Right forelimb (tissue), 1 donor: ENCODE results near the gene ARHGAP23.
"Not testable (repeated sequence)": the region's sequence is repeated elsewhere in the genome, so short reads cannot be mapped to it uniquely, and the experiment has no call there.

Source experiments
- DNase-seq: peaks from one replicate; pipeline ENCODE4 v3.0.0-alpha.2; 2018

ARHGAP23 gene

DNA sequence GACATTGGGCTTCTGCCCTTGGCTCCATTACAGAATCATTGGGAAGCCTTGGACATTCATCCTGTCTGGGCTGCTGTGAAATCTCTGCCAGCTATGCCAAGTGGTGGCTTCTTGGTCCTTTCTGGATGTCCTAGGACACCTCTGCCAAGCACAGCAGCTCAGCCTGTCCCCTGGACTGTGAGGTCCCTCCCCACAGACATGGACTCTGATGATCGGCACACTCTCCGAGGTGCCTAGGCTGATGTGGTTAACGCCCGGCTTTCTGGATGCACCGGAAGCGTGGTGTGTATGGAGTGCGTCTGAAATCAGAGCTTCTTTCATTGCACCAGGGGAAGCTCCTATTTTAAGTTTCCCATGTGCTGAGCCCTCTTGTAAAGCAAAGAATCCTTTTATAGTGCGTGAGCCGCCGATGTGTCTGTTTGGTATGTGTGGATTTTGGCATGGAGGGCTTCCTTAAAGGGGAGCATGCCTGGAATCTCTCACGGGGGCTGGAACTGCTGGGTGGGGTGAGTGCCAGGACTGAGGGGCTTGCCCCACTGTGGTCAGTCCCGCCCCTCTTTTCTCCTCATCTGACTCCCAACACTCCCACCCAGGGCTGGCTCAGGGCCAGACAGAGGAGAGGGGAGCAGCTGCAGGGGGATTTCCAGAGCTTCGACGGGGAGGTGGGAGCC, 7.0 kb upstream of the ARHGAP23 start:
- peak; percentile 83 for DNase-seq

DNA sequence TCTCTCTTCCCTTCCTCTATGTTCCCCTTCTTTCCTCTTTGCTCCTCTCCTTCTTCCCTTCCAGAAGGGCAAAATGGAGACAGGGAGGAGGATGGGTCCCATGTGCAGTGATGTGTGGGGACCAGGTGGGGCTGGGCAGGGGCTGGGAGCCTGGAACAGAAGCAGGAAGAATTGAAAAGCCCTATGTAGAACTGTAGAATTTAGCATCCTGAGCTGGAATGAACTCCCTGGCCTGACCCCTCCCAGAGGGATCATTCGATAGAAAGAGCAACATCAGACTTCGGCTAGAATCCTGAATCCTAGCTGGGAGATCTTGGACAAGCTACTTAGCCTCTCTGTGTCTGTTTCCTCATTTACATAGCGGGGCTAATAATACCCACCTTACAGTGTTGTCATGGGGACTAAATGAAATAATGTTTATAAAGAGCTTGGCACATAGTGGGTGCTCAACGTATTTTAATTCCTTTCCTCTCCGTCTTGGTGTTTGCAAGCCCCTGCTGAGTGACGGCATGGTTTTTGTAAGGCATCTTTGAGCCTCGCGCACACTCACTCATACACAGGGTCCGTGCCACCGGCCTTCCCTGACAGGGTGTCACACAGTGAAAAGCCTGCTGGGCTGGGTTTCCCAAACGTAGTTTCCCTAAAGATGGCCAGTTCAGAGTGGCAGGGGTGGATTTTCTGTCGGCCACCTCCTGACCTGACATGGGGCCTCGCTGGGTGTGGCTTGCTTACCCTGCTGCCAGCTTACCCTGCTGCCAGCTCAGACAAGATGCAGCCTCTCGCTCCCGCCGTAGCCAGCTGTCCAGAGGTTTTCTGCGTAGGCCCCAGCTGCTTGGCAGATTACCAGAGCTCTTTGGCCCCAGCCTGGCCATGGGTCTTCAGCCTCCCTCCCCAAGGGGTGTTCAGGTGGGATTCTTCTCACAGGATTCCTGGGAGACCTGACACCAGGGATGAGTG, 6.1 kb upstream of the ARHGAP23 start:
- no peak for DNase-seq

DNA sequence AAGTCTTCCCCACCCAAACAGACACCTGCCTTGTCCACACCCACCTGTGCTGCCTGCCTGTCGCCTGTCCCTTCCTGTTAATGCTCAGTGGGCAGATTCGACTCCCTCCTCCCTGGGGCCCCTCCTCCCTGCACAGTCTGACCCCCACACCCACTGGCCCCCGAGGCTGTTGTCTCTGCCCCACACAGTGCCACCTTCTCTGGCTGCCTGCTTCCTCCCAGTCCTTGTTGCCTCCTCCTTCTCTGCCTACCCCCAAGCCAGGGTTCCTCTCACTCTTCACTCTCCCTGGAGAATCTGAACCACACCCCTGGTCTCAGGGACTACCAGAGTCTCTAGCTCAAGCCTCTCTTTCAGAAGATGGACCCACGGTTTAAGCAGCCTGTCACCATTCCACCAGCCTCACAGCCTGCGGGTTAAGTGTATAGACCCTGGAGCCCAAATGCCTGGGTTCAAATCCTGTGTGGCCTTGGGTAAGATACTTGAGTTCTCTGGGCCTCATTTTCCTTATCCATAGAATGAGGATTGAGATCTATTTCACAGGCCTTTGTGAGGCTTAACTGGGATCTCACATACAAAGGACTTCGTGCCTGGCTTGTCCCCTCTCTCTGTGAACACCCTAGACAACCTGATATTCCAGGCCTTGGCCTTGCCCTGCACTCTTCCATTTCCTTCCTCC, 3.8 kb upstream of the ARHGAP23 start:
- no peak for DNase-seq

DNA sequence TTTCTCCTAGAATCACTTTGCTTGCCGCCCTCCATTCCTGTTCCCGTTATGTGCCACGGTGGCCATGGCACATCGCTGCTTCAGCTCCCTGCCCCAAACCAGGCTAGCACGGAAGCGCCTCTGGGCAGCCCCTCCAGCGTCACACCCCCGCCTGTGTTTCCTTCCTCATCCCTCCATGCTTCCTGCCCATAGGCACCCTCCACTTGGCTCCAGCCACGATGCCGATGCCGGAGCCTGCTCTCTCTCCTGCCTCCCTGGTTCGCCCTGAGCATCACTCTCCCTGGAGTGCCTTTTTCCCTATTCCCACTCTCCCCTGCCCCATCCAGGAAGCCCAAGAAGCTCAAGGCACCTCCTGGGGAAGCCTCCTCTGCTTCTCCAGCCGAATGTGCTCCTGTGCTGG, 3.2 kb upstream of the ARHGAP23 start:
- DNase-seq = no peak

DNA sequence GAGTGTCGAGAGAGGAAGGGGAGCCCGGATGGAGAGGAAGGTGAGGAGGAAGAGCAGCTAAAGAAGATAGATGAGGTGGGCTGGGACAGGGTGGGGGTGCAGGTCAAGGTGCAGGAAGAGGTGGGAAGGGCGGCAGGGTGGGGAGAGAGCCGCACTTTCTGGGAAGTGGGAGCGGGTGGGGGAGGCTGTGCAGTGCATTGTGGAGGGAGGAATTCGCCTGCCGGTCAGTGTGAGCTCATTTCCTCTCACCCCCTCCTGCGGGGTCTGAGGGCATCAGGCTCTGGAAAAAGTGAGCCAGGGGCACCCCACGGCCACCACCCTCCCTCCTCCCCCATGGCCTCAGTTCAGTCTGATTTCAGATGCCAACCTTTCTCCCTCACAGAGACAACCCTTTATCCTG, 2.5 kb upstream of the ARHGAP23 start:
- DNase-seq = no peak

DNA sequence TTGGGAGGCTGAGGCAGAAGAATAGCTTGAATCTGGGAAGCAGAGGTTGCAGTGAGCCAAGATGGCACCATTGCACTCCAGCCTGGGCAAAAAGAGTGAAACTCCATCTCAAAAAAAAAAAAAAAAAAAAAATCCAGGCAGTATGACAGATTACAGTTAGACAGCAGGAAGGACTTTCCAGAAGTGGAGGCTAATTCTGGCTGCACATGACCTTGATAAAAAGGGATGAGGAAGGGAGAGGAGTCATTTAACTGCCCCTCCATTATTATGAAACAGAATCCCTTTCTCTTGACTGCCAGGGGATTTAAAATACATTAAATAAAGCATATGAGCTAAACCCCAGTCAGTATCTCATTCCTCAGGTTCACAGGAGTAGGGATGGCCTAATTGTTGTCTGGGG, 1.8 kb upstream of the ARHGAP23 start:
- DNase-seq = no peak

DNA sequence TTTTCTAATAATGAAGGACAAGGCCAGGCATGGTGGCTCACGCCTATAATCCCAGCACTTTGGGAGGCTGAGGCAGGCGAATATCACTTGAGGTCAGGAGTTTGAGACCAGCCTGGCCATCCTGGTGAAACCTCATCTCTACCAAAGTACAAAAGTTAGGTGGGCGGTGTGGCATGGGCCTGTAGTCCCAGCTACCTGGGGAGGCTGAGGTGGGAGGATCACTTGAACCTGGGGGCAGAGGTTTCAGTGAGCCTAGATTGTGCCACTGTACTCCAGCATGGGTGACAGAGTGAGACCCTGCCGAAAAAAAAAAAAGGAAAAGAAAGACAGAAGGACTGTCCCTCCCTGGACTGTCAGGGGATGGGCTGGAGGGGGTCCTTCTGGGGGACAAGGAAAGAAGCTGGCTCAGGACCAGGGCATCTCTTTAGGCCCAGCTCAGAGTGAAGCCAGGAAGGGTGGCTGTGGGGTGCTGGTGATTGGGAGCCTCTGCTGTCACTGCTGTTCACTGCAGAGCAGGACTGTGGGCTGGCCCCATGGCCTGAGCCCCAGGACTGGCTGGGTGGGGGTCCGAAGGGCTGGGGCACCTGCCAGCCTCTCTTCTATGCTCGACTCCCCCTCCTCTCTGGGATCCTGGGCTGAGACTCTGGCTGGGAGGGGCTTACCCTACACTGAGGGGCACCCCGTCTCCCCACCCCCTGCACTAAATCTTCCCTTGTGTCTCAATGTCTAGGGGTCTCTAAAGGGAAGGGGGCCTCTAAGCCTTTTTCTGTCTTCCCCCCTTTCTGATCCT, 909 bp upstream of the ARHGAP23 start:
- DNase-seq = no peak

DNA sequence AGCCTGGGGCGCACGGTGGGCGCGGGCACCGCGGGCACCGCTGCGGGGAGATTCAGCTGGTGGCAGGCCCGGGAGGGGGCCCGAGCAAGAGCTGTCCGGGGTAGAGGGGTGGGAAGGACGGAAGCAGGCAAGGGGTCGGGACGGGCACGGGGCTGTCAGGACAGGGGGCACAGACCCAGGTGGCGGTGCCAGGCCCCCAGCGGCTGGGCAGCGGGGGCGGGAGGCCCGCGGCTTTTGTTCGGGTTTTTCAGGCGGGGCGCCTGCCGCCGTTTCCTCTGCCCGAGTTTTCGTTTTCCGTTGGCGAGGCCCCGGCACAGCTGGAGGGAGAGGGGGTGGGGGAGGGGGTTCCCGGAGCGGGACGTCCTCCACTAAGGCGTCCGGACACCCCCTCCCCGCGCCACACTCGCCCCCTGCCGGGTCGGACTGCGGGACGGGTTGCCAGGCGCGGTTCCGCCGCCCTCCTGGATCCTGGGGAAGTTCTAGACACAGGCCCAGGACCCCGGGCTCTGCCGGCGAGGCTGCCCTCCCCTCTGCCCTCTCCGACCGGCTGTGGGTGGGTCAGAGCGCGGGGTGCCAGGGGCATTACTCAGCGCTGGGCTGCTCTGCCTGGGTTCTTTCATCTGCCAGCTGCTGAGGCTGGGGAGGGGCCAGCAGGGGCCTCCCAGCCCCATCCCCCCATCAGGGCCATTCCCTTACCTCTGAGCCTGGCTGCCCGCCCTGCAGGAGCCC, 543 bp downstream of the ARHGAP23 start:
- DNase-seq = no peak

DNA sequence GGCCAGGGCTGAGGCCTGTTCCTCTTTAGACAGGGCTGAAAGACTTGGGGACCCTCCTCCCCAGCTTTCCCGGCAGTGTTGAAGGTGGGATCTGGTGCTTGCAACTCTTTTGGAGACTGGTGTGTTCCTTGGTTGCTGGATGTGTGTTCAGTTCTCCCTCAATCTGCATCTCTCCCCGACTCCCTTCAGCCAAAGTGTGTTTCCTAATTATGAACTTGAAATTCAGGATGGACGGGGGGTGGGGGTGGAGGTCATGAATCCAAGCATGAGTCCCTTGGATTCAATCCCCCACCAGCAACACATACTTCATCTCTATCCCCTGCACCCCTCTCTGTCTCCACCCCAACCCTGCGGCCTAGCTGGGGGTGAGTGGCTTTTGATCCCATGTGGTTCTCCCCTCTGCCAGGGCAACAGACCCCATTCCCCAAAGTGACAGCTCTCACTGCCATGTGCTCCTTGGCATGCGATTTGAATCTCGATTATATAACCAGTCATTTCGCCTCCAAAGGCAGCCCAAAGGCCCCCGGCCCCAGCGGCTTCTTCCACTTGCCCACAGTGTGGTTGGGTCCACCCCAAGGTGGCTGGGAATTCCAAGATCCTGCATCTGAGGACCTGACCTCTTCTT, 1.3 kb downstream of the ARHGAP23 start:
- DNase-seq = no peak

DNA sequence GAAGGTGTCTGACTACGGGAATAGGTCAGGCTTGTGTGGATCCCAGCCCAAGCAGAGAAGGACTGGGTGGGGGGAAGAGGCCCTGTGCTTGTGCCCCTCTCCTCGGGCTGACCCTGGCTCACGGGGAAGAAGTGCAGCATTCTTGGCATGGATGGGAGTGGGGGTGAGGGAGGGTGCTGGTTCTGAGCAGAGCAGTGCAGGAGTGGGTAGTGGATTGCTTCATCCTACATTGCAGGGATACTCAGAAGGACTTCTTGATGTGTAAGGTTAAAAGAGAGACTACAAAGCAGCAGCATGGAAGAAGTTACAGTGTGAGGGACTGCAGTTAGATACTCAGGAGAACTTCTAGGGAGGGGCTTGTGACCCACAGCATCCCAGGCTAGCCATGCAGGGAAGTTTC, 2.1 kb downstream of the ARHGAP23 start:
- no peak for DNase-seq

DNA sequence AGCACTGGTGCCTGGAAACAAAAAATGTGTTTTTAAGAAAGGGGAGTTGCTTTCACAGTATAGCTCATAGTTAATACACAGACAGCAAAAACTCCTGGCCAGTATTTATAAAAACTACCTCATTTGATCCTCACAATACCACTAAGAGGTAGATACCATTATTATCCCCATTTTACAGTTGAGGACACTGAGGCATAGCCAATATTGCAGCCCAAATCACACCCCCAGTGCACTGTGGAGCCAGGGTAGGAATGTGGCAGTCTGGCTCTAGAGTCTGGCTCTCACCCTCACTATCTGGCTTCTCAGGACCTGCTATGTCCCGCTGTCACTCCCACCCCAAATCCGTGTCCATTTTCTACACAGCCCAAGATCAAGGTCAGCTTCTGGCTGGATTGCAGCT, 2.6 kb downstream of the ARHGAP23 start:
- DNase-seq = no peak

DNA sequence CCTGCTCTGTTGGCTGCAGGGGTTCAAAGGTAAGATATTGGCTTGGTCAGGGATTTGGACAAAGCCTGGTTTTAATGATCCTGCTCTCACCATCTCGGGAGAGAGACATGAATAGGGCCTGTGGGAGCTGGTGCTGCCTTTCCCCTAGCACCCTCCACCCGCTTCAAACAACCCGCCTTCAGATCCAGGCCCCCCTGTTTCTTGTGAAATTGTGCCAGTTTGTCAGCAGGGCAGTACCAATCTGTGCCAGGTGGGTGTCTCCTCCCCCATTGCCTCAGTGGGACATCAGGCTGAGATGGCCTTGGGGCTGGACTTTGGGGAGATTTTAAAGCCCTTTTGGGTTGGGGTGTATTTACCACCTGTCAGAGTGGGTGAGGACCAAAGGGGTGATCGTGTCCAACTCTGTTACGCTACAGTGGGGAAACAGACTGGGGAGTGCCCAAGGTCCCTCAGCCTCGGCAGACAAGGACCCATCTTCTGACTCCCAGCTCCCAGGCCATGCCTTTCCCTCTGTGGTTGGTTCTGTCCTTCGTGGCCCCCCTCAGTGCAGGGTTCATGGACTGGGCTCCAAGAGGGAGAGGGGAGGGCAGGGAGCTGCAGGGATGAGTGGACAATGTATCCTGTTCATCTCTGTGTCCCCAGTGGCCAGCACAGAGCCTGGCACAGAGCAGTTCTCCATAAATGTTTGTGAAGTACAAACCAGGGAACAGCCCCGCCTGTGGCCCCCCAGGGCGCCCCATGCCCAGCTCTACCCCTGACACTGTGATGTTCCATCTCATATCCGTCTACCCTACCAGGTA, 3.3 kb downstream of the ARHGAP23 start:
- no peak for DNase-seq

DNA sequence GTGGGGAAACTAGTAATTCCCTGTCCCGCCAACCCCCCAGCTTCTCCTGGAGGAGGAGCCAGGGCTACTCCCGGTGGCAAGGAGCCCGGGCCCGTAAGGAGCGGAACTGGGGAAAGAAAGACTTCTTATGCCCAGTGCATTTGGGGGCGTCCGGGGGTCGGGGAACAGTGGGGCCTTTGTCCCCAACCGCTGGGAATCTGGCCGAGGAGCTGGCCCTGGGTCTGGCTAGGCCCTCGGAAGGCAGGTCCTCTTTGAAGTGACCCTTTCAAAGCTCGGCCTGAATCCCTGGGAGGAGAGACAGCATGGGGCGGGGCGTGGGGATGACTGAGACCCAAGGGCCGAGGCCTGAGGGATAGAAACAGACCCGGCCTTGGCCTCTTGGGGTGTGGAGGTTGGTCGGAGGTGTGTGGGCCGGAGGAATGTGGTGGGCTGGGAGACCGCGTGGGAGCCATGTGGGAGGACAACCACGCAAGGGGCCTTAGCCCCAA, 6.0 kb downstream of the ARHGAP23 start:
- no peak for DNase-seq

DNA sequence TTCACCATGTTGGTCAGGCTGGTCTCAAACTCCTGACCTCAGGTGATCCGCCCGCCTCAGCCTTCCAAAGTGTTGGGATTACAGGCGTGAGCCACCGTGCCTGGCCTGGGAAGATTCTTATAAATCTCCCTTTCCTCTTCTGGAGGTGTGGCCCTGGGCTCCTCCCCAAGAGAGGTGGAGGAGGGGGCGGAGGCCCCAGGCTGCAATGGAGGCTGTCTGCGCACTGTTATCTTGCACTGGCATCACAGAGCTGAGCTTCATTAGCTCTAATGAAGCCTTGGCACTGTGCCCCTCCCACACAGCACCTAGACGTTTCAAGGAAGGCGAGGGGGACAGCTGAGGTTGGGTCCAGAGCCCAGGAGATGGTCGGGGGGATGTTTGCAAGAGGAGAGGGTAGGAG, 7.5 kb downstream of the ARHGAP23 start:
- no peak for DNase-seq

DNA sequence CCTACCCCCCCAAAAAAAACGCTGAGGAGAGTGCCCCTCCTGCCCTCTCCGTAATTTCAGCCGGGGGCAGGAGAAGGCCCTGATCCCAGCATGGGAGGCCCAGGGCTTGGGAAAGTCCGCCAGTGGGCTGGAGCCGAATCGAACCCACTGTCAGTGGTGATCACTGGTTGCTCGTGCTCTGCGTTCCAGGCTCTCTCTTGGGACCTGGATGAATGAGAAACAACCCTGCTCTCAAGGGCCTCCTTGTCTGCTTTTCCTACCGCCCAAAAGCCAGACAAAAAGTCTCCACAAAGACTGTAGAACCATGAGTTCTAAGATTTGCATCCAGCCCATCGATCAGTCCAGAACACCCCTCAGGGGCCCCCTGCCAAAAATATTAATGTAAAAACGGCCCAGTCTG, 8.1 kb downstream of the ARHGAP23 start:
- no peak for DNase-seq

DNA sequence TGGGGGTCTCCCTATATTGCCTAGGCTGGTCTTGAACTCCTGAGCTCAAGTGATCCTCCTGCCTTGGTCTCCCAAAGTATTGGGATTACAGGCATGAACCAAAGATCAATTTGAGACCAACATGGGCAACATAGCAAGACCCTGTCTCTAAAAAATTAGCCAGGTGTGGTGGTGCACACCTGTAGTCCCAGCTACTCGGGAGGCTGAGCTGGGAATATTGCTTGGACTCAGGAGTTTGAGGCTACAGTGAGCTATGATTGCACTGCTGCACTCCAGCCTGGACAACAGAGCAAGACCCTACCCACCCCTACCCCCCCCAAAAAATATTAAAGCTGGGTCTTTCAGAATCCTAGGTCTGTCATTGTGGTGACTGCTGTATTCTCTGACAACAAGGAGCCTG, 9.0 kb downstream of the ARHGAP23 start:
- not testable (repeated sequence) for DNase-seq

DNA sequence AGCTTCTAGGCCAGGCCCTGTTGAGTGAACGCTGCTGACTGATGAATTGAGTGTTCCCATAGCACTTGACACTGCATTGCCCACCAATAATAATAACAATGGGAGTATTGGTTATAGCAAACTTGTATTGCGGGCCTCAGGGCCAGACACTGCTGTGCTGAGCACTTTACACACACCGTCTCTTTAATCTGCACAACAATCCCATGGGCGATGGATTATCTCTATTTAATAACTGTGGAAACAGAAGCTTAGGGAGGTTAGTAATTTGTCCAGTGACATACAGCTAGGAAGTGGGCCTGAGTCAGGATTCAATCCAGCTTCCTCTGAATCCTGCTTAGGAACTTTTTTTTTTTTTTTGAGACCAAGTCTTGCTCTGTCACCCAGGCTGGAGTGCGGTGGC, 11.2 kb downstream of the ARHGAP23 start:
- no peak for DNase-seq

DNA sequence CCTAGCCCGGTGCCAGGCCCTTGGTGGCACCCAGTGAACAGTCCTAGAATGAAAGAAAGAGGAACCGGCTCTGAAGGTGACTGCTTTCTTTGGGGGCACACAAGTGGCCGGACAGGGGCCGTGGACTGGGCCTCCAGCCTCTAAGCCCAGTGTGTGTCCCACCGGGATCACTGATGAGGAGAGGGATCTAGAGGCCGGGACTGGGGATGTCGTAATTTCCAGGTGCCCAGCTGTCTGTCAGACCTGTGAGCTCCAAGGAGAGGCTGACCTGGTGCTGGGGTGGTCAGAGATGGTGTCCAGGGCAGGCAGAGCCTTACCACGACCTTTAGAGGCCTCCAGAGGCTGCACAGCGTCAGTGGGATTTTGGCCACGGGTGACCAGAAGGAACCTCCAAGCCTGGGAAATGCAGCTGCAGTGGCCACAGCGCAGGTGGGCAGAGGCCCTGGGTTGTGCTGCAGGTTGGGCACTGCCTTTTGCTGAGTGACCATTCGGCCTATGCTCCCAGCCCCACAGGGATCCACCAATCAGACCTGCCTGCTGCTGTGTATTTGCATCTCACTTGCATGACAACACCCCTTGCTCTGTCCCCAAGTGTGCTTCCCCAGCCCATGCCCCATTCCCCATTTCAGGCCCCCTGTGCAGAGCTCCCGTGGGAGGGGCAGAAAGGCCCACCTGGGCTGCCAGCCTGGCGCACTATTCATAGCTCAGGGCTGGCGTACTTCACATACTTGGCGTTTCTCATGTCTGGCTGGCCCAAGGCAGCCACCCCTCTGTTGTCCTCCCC, 12.5 kb downstream of the ARHGAP23 start:
- no peak for DNase-seq

DNA sequence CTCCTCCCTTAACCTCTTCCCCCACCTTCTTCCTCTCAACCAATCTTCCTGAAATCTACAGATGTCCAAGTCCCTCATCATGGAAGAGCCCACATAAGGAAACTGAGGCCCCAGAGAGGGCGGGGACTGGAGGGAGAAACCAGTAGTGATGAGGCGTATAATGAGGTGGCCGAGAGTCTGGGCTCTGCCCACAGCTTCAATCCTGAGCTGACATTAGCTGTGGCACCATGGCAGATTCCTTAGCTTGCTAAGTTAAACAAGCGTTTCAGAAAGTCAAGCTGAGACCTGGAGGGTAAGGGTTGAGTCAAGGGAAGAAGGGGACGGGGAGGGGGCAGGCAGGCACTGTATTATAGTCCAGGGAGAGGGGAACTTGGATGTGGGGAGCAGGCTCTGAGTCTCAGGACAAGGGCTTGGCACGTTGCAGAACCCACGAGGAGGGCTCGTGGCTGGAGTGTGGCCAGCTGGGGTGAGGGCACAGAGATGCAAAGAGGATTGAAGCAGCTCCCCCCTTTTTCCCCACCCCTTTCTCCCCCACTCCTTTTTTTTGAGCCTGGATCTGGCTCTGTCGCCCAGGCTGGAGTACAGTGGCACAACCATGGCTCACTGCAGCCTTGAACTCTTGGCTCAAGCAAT, 13.3 kb downstream of the ARHGAP23 start:
- DNase-seq = no peak
